Activated CD8-positive, alpha-beta T cell treated with anti-CD3 and anti-CD28 coated beads for 36 hours (primary cell): Measurements from ENCODE around the gene CTDP1. TPM values are rescaled to one million over a fixed set of nuclear protein-coding genes. Genes with fewer than 3 reads are reported as not detected.

Source experiments
- ATAC-seq: fragments of 200-7000 bp; cut with Tn5 transposase; one replicate; pipeline ENCODE4 v1.10.0; 2021; ENCODE audit warnings: mild to moderate bottlenecking, moderate library complexity
- CTCF ChIA-PET: fragments of 350-600 bp; sonication (Branson Sonifier 250); formaldehyde crosslinking; loops from one replicate; lab custom pipeline; 2021; ENCODE audit warnings: antibody characterized with exemption; lab: Charles Lee
- POLR2A ChIA-PET: fragments of 350-600 bp; sonication (Branson Sonifier 250); formaldehyde crosslinking; loops from one replicate; lab custom pipeline; 2021; ENCODE audit warnings: antibody characterized with exemption; lab: Charles Lee
- DNase-seq: peaks from one replicate; pipeline ENCODE4 v3.0.0-alpha.2; 2020
- H3K27ac Mint-ChIP-seq: one replicate; pipeline ENCODE4 v1.8.0; 2021; ENCODE audit warnings: mild to moderate bottlenecking, mixed read lengths
- H3K27me3 Mint-ChIP-seq: one replicate; pipeline ENCODE4 v1.8.0; 2021; ENCODE audit warnings: mixed read lengths
- H3K36me3 Mint-ChIP-seq: one replicate; pipeline ENCODE4 v1.8.0; 2021; ENCODE audit warnings: low read depth, mixed read lengths
- H3K4me1 Mint-ChIP-seq: one replicate; pipeline ENCODE4 v1.8.0; 2021; ENCODE audit warnings: low read depth, mixed read lengths
- H3K4me3 Mint-ChIP-seq: one replicate; pipeline ENCODE4 v1.8.0; 2021; ENCODE audit warnings: mild to moderate bottlenecking, moderate library complexity, mixed read lengths
- H3K9me3 Mint-ChIP-seq: one replicate; pipeline ENCODE4 v1.8.0; 2021; ENCODE audit warnings: mixed read lengths
- CTCF ChIP-seq: fragments of 200-600 bp; IDR thresholded peaks from one replicate; pipeline ENCODE4 v1.8.0; 2022; ENCODE audit warnings: antibody characterized with exemption, mild to moderate bottlenecking
- intact Hi-C: fragments of 100-400 bp; cut with micrococcal nuclease; formaldehyde crosslinking; loops from one replicate; pipeline ENCODE4 v1.10.0; 2022
- total RNA-seq, 2 experiments: library from RNA; stranded (reverse); gene quantifications; one replicate each; pipeline ENCODE4 v1.2.3, GENCODE V29; 2021

The CTDP1 gene
- total RNA-seq, 2 experiments from 2014 or later: 54.9 to 55.6 TPM

GRCh38 chr18:79644666-79645057 is 34.9 kb upstream of the CTDP1 start:
- Mint-ChIP-seq H3K4me3 (no peak overlapping the region), H3K9me3 (no peaks in the 10 kb centered on the region), H3K27ac (no peak overlapping the region), H3K27me3 (peaks cover 2% of the 10 kb centered on the region), H3K36me3 (no peaks in the 10 kb centered on the region), H3K4me1 (peaks cover 12% of the 10 kb centered on the region)
- TF ChIP-seq CTCF: no peak
- intact Hi-C loops: loop anchor here (2.0 to 5.0 kb wide), 2 partner anchors 252 to 266 kb away; no protein-coding TSS in a partner anchor
- DNase-seq (no peak), ATAC-seq (no peak)
- CTCF ChIA-PET: interaction anchor here (0.8 to 10.5 kb wide), 7 partner anchors 13 to 266 kb away, joined by 3 to 135 read pairs (median 3); no protein-coding TSS in a partner anchor
- POLR2A ChIA-PET: no interaction called here

GRCh38 chr18:79645291-79645983 is 34.2 kb upstream of the CTDP1 start:
- CTCF ChIA-PET: interaction anchor here (0.9 to 10.5 kb wide), 5 partner anchors 18 to 267 kb away, joined by 3 to 135 read pairs (median 4); no protein-coding TSS in a partner anchor
- Mint-ChIP-seq H3K4me1 (peaks cover 12% of the 10 kb centered on the region), H3K9me3 (no peaks in the 10 kb centered on the region), H3K27ac (no peak overlapping the region), H3K36me3 (no peaks in the 10 kb centered on the region), H3K27me3 (no peaks in the 10 kb centered on the region), H3K4me3 (no peak overlapping the region)
- no peak for TF ChIP-seq CTCF
- intact Hi-C loops: loop anchor here (2.0 kb wide), 1 partner anchor 267 kb away; no protein-coding TSS in a partner anchor
- ATAC-seq (no peak), DNase-seq (no peak)
- POLR2A ChIA-PET: no interaction called here

GRCh38 chr18:79647307-79647706 is 32.3 kb upstream of the CTDP1 start:
- CTCF ChIA-PET: interaction anchor here (10.5 kb wide), 1 partner anchor 269 kb away, joined by 135 read pairs; no protein-coding TSS in a partner anchor
- DNase-seq (no peak), ATAC-seq (no peak)
- H3K9me3 Mint-ChIP-seq: no peaks in the 10 kb centered on the region
- intact Hi-C loops: no loop called here
- H3K27ac Mint-ChIP-seq: no peak overlapping the region
- POLR2A ChIA-PET: no interaction called here
- no peak overlapping the region for H3K4me3 Mint-ChIP-seq
- no peaks in the 10 kb centered on the region for H3K36me3 Mint-ChIP-seq
- no peak for TF ChIP-seq CTCF
- H3K4me1 Mint-ChIP-seq: peaks cover 12% of the 10 kb centered on the region
- H3K27me3 Mint-ChIP-seq: no peaks in the 10 kb centered on the region

GRCh38 chr18:79650959-79651358 is 28.6 kb upstream of the CTDP1 start:
- no peaks in the 10 kb centered on the region for H3K4me1 Mint-ChIP-seq
- H3K27me3 Mint-ChIP-seq: no peaks in the 10 kb centered on the region
- intact Hi-C loops: no loop called here
- H3K9me3 Mint-ChIP-seq: no peaks in the 10 kb centered on the region
- DNase-seq: no peak
- ChIA-PET POLR2A (no interaction called here), CTCF (interaction anchor here (1.8 kb wide), 1 partner anchor 270 kb away, joined by 3 read pairs; no protein-coding TSS in a partner anchor)
- no peak overlapping the region for H3K4me3 Mint-ChIP-seq
- H3K36me3 Mint-ChIP-seq: no peaks in the 10 kb centered on the region
- no peak for TF ChIP-seq CTCF
- no peak overlapping the region for H3K27ac Mint-ChIP-seq
- no peak for ATAC-seq

GRCh38 chr18:79657342-79657996 is 22.1 kb upstream of the CTDP1 start:
- intact Hi-C loops: no loop called here
- ChIA-PET CTCF (interaction anchor here (1.5 kb wide), 1 partner anchor 13 kb away, joined by 3 read pairs; no protein-coding TSS in a partner anchor), POLR2A (no interaction called here)
- Mint-ChIP-seq H3K4me1 (no peaks in the 10 kb centered on the region), H3K4me3 (no peak overlapping the region), H3K27me3 (peaks cover 6% of the 10 kb centered on the region), H3K36me3 (no peaks in the 10 kb centered on the region), H3K27ac (no peak overlapping the region), H3K9me3 (no peaks in the 10 kb centered on the region)
- ATAC-seq (no peak), DNase-seq (no peak)
- no peak for TF ChIP-seq CTCF
